Activated naive CD4-positive, alpha-beta T cell treated with anti-CD3 and anti-CD28 coated beads, Interleukin-2, amount 10 ng/mL, durations not matched to agents 7 days and 5 days (primary cell): ENCODE results near the gene TMEM45B.

Source experiments
- CTCF ChIA-PET: fragments of 350-600 bp; sonication (Branson Sonifier 250); formaldehyde crosslinking; loops from one replicate; lab custom pipeline; 2021; ENCODE audit warnings: antibody characterized with exemption; lab: Charles Lee
- DNase-seq: peaks from one replicate; pipeline ENCODE4 v3.0.0-alpha.2; 2020
- H3K27ac Mint-ChIP-seq: one replicate; pipeline ENCODE4 v1.8.0; 2021; ENCODE audit warnings: mild to moderate bottlenecking, moderate library complexity, mixed read lengths
- H3K27me3 Mint-ChIP-seq: one replicate; pipeline ENCODE4 v1.8.0; 2021; ENCODE audit warnings: mild to moderate bottlenecking, mixed read lengths
- H3K36me3 Mint-ChIP-seq: one replicate; pipeline ENCODE4 v1.8.0; 2021; ENCODE audit warnings: mixed read lengths
- H3K4me1 Mint-ChIP-seq: one replicate; pipeline ENCODE4 v1.8.0; 2021; ENCODE audit warnings: mixed read lengths
- H3K4me3 Mint-ChIP-seq: one replicate; pipeline ENCODE4 v1.8.0; 2021; ENCODE audit warnings: mild to moderate bottlenecking, moderate library complexity, mixed read lengths
- H3K9me3 Mint-ChIP-seq: one replicate; pipeline ENCODE4 v1.8.0; 2021; ENCODE audit warnings: mixed read lengths

TMEM45B gene

DNA sequence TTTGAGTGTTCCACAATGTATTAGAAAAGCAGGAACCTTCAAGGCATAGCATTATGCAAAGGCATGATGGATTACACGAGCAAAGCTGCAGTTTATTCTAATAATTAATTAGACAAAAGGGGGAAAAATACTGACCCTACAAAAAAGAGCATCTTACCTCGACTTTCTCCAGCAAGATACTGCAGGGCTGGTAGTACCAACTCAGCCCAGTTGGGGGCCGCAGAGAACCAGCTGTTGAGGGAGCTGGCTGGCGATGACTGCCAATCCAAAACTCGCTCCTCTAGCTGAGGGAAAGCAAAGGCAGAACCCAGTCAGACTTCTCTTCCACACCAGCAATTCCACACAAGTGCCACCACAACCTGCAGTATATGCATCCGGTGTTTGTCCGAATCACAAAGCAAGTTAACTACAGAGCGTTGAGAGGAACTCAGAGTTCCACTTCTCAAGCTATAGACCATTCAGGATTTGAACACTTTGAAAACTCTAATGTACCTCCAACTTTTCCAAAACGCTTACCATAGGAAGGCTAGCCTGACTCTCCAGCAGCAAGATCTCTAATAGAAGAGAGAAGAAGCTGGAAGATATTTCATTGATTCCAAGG, 66.0 kb downstream of the TMEM45B start:
- peak; percentile 68 for DNase-seq
- Mint-ChIP-seq H3K27me3 (no peaks in the 10 kb centered on the region), H3K27ac (no peak overlapping the region), H3K4me3 (no peak overlapping the region), H3K36me3 (peaks cover 84% of the 10 kb centered on the region), H3K9me3 (no peaks in the 10 kb centered on the region), H3K4me1 (no peaks in the 10 kb centered on the region)
- CTCF ChIA-PET = interaction anchor here (0.7 to 1.8 kb wide), 11 partner anchors 9 to 254 kb away, joined by 3 to 27 read pairs (median 3); no protein-coding TSS in a partner anchor

DNA sequence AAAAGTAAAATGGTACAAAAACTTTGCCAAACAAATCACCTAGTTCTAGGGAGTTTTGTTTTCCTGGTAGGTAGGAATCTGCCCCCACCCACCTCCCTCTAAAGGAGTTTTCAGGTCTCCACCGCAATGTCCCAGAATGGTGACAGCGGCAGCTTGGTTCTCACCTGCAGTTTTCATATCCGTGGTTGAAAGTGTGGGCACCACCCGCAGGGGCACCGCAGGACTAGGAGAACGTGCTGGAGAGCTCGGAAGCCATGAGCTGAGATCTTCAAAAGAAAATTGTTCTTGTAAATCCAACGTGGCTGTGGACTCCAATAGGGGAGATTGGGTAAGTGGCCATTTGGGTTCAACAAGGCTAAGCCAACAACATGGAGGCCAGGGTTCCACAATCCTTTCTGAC, 68.9 kb downstream of the TMEM45B start:
- H3K27ac Mint-ChIP-seq = no peak overlapping the region
- CTCF ChIA-PET = interaction anchor here (0.8 to 2.2 kb wide), 3 partner anchors 38 to 249 kb away, joined by 3 to 6 read pairs (median 3); no protein-coding TSS in a partner anchor
- H3K27me3 Mint-ChIP-seq = no peaks in the 10 kb centered on the region
- H3K4me1 Mint-ChIP-seq = peaks cover 22% of the 10 kb centered on the region
- no peaks in the 10 kb centered on the region for H3K9me3 Mint-ChIP-seq
- peaks cover 82% of the 10 kb centered on the region for H3K36me3 Mint-ChIP-seq
- no peak for DNase-seq
- no peak overlapping the region for H3K4me3 Mint-ChIP-seq

DNA sequence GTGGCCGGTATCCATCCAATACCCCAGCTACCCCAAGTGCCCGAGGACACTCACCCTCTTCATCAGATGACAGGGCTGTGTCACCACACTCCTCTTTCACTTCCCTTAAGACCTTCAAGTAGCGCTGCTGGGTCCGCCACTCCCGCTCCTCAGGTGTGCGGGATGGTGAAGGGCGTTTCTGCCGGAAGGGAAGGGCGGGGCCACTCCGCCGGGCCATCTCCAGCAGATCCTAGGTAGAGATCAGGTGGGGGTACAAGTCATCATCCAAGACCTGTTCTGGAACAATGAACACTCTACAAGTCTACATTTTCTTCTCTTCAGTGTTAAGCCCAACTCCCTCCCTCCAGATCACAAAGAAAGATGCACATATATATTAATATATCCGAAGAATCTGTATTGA, 69.7 kb downstream of the TMEM45B start:
- Mint-ChIP-seq H3K9me3 (no peaks in the 10 kb centered on the region), H3K4me1 (peaks cover 28% of the 10 kb centered on the region), H3K27ac (no peak overlapping the region), H3K27me3 (no peaks in the 10 kb centered on the region), H3K36me3 (peaks cover 84% of the 10 kb centered on the region), H3K4me3 (no peak overlapping the region)
- CTCF ChIA-PET = interaction anchor here (0.6 to 1.1 kb wide), 2 partner anchors 38 to 39 kb away, joined by 3 read pairs; no protein-coding TSS in a partner anchor
- DNase-seq = no peak

DNA sequence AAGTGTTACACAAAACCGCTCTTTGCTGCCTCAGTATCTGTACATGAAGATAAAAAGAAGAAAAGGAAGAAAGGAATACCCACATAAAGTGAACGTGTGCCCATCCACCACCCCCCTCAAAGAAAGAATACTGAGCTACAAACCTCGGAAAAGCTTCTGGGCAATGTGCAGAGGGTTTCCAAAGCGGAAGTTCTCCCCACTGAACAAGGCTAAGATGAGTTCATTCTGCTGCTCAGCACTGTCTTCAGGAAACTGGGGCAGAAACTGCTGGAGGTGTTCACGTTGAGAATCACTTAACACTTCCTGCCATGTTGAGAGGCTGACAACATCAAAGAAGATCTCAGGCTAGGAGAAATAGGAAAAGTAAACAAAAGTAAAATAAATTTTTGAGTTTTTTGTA, 72.8 kb downstream of the TMEM45B start:
- Mint-ChIP-seq H3K27me3 (no peaks in the 10 kb centered on the region), H3K4me3 (no peak overlapping the region), H3K9me3 (no peaks in the 10 kb centered on the region), H3K27ac (peak overlapping the region; percentile 81), H3K36me3 (peaks cover 77% of the 10 kb centered on the region), H3K4me1 (peaks cover 42% of the 10 kb centered on the region)
- CTCF ChIA-PET = interaction anchor here (1.0 to 1.2 kb wide), 2 partner anchors 35 to 244 kb away, joined by 3 to 4 read pairs; no protein-coding TSS in a partner anchor
- DNase-seq = peak; percentile 61

DNA sequence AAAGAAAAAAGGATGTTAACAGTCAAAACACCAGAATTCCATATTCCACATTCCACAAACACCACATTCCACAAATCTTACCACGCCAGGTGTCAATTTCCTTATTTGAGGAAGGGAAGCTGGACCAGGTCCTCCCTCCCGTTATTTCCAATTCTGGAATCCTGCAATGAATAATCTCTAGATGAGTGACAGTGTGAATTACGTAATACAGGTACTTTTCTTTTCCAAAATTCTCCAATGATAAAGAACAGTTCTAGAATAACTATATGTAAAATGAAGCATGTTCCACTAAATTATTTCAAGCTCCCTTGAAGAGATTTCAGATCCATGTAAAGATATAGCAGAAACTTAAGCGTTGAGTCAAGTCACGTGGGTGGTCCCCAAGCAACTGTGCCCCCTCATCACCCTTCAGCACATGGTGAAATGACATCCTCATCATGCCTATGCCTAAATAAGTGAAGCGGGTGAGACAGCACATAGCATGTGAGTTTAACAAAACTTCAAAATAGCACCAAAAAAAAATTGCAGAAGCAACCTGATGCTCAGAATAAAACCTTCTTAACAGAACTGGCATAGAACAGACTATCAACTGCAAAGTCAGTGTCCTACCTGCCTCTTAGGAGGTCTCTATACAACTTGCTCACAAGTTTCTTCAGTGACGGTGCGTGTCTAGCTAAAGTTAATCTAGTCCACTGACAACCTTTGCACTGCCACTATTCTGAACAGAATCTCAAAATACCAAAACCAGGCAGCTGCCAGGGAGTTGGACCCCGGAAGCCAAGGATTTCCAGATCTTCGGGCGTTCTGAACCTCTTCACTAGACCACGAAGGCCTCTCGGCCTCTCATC, 78.9 kb downstream of the TMEM45B start:
- H3K27ac Mint-ChIP-seq = peak overlapping the region; percentile 87
- no peak for DNase-seq
- H3K4me1 Mint-ChIP-seq = peaks cover 43% of the 10 kb centered on the region
- CTCF ChIA-PET = interaction anchor here (1.0 to 1.6 kb wide), 2 partner anchors 32 to 238 kb away, joined by 3 to 5 read pairs; no protein-coding TSS in a partner anchor
- H3K27me3 Mint-ChIP-seq = no peaks in the 10 kb centered on the region
- peaks cover 38% of the 10 kb centered on the region for H3K36me3 Mint-ChIP-seq
- H3K4me3 Mint-ChIP-seq = peak overlapping the region; percentile 90
- no peaks in the 10 kb centered on the region for H3K9me3 Mint-ChIP-seq

DNA sequence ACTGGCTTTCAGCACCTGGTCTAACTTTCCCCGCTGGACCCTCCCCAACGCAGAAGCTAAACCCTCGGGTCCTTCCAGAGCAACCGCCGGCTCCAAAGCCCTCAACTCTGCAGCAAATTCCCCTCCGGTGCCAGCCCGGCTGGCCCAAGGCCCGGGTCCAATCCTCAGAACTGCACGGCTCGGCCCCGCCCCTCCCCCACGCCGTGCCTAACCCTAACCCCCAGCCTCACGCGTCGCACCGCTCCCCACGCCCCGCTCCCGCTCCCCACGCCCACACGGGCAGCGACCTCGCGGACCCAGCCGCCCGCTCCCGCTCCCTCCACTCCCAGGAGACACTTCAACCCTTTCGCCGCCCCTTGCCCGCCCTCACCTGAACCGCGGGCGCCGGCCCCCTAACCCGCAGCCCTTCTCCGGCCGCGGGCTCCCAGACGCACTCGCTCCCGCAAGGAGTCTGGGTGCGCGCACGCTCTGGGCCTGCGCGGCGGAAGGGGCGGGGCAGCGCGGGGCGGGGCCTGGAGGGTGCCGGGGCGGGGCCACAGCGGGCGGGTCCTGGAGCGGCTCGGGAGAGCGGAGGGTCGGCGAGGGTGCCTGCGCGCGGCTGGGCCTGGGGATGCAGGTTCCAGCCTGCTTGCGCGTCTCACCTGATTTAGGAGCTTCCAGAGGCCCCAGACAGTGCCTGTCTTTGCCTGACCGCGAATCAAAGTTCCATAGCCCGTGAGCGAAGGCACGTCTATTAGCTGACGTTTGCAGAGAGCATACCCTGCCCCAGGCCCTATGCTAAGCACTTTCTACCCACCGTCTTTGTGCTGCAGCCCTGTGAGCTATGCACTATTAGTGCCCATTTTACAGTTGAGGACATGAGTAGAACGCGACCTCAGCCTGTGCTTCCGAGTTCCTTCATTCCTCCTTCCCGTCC, 79.7 kb downstream of the TMEM45B start, which contains the start of gene NFRKB:
NFRKB (minus strand) TSS at position 453 of the 916 bp plus-strand sequence. CDS start 2,729 bp downstream, outside the sequence.
- H3K27me3 Mint-ChIP-seq = no peaks in the 10 kb centered on the region
- H3K36me3 Mint-ChIP-seq = peaks cover 34% of the 10 kb centered on the region
- H3K27ac Mint-ChIP-seq = peak within 1 kb of the TSS; percentile 87
- H3K4me3 Mint-ChIP-seq = peak within 1 kb of the TSS; percentile 90
- DNase-seq = peak; percentile 89
- H3K4me1 Mint-ChIP-seq = peaks cover 36% of the 10 kb centered on the region
- CTCF ChIA-PET = interaction anchor here (1.6 kb wide), 1 partner anchor 237 kb away, joined by 5 read pairs; no protein-coding TSS in a partner anchor
- no peaks in the 10 kb centered on the region for H3K9me3 Mint-ChIP-seq

DNA sequence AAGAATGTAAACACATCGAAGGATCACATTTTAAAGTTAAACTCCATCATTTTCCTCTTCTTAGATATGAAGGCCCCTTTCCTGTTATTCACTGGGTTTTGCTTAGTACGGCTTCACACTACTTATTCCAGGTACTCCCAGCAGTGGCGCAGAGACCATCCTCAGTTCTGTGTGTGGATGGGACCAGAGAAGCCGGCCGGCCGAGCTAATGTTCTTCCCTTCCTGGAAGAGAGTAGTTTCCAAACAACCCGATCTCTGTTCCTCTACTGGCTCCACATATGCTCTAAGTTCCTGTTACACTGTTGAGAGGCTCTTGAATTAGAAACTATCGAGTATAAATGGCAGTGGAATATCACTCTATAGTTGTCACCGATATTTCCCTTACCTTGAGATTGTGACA, 80.4 kb downstream of the TMEM45B start:
- peak overlapping the region; percentile 90 for H3K4me3 Mint-ChIP-seq
- peak overlapping the region; percentile 75 for H3K27ac Mint-ChIP-seq
- peaks cover 36% of the 10 kb centered on the region for H3K4me1 Mint-ChIP-seq
- no peaks in the 10 kb centered on the region for H3K9me3 Mint-ChIP-seq
- CTCF ChIA-PET = interaction anchor here (1.6 kb wide), 1 partner anchor 236 kb away, joined by 5 read pairs; no protein-coding TSS in a partner anchor
- H3K36me3 Mint-ChIP-seq = peaks cover 32% of the 10 kb centered on the region
- DNase-seq = no peak
- H3K27me3 Mint-ChIP-seq = no peaks in the 10 kb centered on the region

DNA sequence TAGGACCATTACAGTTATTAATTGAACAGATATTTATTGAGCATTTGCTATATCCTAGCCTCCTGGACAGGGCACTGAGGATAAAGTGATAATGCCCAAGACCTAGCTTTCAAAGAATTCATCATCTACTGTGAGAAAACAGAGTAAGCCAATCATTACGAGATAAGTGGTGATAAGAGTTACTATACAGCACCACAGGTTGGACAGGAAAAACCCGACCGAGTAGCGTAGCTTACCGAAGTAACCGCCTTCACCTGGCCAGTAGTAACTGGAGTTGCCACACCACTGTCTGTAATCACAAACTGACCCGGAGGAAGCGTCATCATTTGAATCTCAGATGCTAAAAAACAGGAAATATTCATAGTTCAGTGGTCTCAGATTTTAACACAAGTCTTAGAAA, 89.8 kb downstream of the TMEM45B start:
- no peak overlapping the region for H3K4me3 Mint-ChIP-seq
- H3K4me1 Mint-ChIP-seq = no peaks in the 10 kb centered on the region
- H3K27me3 Mint-ChIP-seq = no peaks in the 10 kb centered on the region
- CTCF ChIA-PET = interaction anchor here (1.2 kb wide), 1 partner anchor 8 kb away, joined by 4 read pairs; no protein-coding TSS in a partner anchor
- no peak overlapping the region for H3K27ac Mint-ChIP-seq
- no peaks in the 10 kb centered on the region for H3K9me3 Mint-ChIP-seq
- no peak for DNase-seq
- peaks cover 29% of the 10 kb centered on the region for H3K36me3 Mint-ChIP-seq
